Hematopoietic multipotent progenitor cell treated with erythropoietin and hydrocortisone succinate and interleukin-3 and kit ligand, for 6 days (in vitro differentiated cells): ENCODE data around the gene TTYH3.

Experiments
- DNase-seq: peaks from one replicate; pipeline ENCODE4 v3.0.0-alpha.2; 2015

TTYH3 gene

GRCh38 chr7:2710901-2711551 lies 79.2 kb downstream of the TTYH3 start:
- DNase-seq: peak; percentile 63

GRCh38 chr7:2711895-2712675 lies 80.3 kb downstream of the TTYH3 start:
- DNase-seq: no peak

GRCh38 chr7:2713370-2713769 lies 81.6 kb downstream of the TTYH3 start:
- peak; percentile 49 for DNase-seq

- DNase-seq: no peak
These were observed 82.2 kb downstream of the TTYH3 start for GRCh38 chr7:2713978-2714377.
